HG03280 (cell line): ENCODE results near the gene JPH3.
"Not testable (repeated sequence)": the region's sequence is repeated elsewhere in the genome, so short reads cannot be mapped to it uniquely, and the experiment has no call there.

Experiments
- ATAC-seq: cut with Tn5 transposase; IDR thresholded peaks from one replicate; pipeline ENCODE4 v1.9.1; 2021; ENCODE audit warnings: mild to moderate bottlenecking, moderate library complexity; ENCODE audit not compliant: unreplicated experiment

The JPH3 gene

DNA sequence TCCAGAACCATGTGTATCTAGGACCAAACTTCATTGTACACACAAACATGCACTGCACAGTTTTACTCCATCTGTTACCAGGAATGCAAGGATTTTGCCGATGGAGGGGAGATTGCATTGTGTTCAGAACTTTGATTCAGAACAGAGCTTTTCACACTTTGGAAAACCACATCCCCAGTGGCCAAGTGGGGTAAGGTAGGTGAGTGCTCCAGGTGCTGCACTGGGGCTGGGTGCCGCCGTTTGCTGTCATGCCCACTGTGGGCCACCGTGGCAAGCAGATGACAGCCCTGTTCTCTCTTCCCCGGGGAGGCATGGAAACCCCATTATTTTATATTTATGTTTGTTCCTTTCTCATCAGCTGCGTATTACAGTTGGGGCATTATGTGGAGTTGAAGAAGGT is 29.3 kb upstream of the JPH3 start:
- no peak for ATAC-seq

DNA sequence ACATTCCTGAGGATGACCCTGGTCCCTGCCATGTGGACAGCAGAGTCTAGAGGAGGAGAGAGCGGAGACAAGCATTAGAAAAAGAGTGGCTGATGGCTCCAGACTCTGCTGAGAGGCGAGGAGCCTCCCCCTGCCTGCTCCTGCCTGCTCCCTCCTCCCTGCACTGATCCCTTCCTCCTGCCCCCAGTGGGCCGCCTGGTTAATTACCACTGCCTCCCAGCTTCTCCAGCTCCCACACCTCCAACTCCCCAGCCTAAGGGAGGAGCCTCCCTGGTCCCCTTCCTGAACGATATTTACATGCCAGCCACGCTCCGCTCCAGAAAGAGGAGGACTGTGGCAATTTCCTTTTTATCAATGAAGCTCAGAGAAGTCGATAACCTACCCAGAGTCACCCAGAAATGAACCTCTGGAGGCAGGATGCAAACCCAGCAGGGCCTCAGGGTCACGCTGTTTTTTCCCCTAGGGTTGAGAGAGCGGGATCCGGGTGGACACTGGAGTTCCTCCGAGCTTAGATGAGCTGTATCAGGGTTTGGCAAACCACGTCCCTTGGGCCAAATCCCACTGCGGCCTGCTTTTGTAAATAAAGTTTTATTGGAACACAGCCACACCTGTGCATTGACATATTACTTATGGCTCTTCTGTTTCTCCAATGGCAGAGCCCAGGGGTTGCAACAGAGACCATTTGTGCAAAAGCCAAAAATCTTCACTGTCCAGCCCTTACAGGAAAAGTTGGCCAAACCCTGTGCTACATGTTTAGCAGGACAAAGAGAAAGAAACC is 27.1 kb upstream of the JPH3 start:
- ATAC-seq, result no peak

DNA sequence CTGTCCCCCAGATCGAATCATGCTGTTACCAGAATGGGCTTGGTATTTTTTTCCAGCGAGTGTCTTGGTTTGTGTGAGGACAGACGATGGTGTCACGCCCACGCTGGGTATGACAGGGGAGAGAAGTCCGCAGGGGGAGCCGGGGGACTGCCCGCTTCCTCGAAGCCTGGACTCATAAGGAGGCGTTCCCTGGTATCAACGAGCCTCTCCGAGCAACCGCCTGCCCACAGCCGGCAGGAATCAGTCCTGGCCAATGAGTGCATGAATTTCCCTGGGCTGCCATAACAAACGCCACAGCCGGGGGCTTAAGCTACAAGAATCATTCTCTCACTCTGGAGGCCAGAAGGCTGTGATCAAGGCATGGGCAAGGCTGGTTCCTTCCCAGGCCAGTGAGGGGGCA is 26.1 kb upstream of the JPH3 start:
- ATAC-seq, result no peak

DNA sequence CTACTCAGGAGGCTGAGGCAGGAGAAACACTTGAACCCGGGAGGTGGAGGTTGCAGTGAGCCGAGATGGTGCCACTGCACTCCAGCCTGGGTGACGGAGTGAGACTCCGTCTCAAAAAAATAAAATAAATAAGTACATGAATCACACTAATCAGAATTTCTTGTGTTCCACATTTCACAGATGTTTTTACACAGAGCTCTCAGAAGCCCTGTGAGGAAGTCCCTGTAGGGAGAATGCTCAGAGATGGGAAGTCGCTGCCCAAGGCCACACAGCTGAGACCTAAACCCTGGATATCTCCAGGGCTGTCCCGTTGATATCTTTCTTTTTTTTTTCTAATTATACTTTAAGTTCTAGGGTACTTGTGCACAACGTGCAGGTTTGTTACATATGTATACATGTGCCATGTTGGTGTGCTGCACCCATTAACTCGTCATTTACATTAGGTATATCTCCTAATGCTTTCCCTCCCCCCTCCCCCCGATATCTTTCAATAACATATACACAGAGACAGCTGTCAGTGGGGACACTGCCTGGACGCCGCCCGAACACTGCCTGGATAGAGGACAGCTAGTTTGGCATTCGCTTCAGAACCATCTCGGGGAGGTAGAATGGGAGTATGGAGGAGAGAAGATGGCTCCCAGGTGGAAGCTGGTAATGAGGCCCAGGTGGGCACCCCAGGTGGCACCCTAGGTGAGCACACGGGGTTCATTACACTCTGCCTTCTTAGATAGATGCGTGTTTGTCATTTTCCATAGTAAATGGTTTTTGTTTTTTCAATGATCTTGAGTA is 24.0 kb upstream of the JPH3 start:
- not testable (repeated sequence) for ATAC-seq

DNA sequence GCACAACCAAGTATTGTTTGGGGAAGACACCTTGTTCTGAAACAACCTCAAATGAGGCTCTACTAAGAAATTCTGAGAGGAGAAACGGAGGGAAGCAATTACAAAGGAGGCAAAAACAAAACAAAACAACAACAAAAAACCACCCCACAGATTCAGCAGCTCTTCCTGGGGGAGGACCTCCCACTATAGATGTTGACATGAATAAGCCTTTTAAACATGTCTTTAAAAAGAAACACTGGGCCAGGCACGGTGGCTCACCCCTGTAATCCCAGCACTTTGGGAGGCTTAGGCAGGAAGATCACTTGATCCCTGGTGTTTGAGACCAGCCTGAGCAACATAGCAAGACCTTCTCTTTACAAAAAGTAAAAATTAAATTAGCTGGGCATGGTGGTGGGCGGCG is 22.6 kb upstream of the JPH3 start:
- no peak for ATAC-seq

DNA sequence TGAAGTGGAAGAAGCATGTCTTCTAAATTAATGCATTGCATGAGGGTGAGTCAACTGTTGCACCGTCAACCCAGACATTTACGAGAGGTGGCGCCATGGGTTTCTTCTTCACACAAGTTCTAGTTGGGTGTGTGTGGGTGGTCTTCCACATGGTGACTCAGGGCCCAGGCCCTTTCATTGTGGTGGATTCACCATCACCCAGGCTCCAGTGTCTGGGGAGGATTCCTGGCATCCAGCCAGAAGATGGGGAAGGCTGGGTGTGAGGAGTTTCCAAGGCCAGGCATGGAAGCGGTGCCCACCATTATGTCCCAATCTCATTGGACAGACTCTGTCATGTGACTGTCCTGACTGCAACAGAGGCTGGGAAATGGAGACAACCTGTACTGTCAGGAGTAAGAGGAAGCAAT is 21.4 kb upstream of the JPH3 start:
- ATAC-seq, result no peak

DNA sequence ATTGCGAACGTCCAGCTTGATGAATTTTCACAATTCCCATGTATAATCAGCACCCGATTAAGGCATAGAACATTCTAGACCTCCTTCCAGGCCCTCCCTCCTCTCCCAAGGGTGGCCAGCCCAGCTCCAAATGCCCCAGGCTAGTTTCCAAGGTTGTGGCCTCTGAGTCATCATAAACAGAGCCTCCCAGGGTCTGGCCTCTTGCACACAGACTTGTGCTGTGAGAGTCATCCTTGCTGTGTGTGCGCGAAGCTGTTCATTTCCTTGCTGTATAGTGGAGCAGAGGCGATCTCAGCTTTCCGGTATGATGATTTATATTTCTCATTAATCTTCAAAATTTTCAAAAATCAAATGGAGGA is 20.5 kb upstream of the JPH3 start:
- ATAC-seq, result no peak

DNA sequence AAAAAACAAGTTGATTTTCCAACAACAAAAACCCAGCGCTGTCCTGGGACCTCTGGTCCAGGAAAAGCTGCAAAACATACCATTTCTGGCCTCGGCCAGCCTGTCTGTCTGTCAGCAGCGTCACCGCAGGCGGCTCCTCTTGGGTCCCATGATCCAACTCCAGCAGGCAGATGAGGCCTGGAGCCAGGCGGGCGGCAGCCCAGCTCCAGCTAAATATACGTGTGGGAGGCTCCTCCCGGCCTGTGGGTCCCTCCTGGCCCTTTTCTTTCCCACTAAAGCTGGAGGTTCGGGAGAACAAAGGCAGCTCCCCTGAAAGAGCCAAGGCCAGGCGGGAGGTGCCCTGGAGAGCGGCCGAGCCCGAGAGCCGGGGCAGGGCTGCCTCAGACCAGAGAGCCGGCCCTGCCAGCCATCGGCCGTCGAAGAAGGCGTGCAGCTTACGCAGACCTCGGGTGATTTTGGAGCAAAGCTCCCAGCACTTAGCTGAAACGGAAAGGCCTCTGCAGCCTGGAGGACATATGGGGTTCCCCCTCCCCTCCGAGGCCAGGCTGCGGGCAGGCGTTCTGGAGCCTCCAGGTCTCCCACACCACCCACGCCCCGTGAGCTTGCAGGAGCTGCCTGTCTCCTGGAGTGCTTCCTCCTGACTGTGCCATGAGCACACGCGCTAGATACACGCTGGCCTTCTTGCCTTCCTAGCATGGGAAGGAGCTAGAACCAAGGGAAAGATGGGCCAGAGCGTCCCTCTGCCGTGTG is 19.9 kb upstream of the JPH3 start:
- no peak for ATAC-seq

DNA sequence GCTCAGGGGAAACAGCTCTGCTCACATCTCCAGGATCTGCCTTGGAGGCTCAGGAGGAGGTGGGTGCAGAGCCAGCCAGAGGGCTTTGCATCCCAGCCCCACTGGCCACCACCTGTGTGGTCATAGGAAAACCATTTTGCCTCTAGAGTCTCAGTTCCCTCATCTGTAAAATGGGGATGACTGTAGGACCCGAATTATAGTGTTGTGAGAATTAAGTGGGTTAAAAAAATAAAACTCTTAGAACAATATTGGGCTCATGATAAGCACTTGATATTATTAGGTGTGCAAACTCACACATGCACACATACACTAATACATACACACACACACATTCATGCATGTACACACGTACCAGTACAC is 19.4 kb upstream of the JPH3 start:
- ATAC-seq, result no peak

DNA sequence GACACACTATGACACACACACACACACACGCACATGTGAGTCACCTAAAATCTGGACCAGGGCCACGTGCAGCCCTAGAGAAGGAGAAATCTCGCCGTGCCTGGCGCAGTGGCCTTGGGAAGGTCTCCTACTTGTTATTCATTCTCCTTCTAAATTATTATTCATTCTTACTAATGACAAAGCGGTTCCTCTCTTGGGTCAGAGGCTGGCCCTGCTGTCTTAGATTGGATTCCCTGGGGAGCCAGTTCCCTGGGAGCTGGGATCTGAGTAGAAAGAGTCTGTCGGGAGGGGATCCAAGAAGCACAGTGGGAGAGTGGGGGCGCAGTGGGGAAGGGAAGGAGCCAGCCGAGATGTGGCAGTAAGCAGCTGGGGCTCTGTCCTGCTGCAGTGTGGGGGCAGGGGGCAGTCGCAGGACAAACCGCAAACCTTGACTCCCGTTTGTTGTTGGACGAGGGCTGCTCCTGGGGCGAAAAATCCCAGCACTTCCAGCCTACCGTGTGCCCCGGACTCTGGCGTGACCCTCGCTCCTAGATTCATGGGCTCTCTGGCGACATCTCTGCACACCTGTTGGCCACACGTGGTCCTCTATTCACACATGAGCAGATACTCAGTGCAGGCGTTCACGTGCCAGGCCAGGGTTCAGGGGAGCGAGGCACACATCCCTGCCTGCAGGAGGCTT is 18.7 kb upstream of the JPH3 start:
- no peak for ATAC-seq

DNA sequence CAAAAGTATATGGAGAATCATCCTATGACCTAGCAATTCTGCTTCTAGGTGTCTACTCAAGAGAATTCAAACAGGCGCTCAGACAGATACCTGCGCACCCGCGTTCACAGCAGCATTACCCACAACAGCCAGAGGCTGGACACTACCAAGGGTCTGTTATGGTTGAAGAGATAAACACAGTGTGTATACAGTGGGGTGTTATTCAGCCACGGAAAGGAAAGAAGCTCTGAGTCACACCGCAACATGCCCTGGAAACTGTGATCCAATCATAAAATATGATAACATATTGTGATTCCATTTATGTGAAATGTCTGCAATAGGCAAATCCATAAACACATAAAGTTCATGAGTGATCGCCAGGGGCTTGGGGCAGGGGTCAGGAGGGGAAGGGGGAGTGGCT is 18.0 kb upstream of the JPH3 start:
- ATAC-seq, result no peak

DNA sequence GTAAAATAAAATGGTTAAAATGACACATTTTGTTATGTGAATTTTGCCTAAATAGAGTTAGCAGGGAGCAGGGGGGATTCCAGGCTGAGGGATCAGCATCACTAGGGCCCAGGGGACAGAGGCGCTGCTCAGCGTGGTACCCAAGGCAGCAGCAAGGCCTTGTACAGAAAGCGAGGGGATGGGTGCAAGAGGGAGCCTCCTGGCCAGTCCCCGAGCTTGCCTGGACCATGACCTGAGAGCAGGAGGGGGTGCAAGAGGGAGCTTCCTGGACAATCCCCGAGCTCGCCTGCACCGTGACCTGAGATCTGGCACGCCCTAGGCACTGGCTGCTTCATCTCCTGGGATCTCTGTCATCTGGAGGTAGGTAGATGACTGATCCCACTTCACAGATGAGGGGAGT is 17.3 kb upstream of the JPH3 start:
- ATAC-seq, result no peak

DNA sequence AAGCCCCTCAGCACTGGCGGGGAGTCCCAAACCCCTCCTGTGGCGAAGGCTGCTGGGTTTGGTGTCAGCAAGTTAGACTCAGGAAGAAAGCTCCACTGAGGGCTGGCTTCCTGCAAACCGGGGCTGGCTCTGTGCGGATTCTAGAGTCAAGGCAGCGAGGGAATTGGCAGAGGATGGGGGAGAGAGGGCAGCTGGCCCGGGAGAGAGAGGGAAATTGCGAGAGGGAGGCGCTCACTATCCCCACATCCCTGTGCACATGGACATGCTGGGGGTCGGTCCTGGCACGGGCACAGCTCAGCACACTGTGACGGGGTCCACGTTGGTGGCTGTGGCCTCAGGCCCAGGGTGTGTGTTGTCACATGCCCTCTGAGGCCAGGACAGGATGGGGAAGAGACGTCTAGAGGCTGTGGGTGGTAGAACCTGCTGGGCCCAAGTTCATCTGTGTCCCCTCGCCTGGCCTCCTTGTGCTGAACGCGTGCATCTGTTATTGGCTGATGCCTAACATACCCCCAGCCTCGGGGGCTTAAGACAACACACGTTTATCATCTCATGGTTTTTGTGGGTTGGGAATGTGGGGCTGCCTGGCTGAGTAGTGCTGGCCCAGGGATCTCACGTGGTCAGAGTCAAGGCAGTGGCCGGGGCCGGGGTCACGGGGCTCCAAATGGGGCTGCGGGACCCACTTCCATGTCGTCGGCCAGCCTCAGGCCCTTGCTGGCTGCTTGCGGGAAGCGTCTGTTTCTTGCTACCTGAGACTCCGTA is 16.7 kb upstream of the JPH3 start:
- no peak for ATAC-seq

DNA sequence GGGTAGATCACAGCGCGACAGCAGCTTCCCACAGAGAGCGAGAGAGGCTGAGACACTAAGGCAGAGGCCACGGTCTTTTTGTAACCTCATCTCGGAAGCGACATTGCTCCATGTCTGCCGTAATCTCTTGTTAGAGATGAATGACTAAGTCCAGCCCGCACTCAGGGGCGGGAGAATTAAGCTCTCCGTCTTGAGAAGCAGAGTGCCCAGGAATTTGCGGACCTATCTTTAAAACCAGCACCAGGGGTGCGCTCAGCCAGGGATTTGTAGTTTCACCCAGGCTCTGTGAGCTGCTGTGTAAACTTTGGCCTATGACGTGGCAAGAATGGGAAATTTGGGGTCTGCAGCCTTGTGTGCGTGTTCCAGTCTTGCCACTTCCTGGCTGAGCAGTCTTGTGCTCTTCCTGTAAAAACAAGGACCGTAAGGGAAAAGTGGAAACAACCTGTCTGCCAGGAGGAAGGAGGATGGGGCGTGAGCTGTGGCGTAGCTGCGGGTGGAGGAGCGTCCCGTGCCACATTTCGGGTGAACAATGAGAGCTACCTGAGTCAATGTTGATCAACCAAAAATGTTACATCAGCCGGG is 16.0 kb upstream of the JPH3 start:
- ATAC-seq, result no peak

DNA sequence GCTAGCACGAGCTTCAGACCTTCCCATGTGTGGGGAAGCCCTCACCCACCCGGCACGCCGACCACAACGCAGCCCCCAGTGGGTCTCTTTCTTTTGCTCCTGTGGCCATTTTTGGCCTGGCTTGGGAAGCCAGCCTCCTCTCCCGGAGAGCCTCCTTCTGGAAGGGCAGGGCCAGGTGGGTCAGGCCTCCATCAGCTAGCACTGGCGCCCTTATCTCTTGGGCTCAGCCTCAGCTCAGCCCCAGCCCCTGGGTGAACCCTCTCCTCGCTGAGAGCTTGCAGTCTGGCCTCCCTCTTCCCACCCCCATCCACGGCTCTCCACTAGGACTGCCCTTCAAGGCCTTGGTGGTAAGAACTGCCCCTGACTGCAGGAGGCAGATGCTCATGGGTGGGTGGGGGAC is 14.7 kb upstream of the JPH3 start:
- ATAC-seq, result no peak

DNA sequence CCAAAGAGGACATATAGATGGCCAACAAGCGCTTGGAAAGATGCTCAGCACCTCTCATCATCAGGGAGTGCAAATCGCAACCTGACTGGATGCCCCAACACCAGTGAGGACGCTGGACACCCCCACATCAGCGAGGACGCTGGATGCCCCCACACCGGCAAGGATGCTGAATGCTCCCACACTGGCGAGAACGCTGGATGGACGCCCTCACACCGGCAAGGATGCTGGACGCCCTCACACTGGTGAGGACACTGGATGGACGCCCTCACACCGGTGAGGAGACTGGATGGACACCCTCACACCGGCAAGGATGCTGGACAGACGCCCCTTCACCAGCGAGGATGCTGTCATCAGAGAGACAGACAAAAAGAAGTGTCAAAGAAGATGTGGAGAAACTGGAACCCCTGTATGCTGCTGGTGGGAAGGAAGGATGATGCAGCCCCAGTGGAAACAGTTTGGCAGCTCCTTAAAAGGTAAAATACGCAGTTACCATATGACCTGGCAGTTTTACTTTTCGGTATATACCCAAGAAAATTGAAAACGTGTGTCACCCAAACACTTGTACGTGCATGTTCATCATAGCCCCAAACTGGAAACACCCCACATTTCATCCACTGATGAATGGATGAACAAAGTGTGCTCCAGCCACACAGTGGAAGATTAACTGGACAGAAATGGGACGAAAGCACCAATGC is 10.1 kb upstream of the JPH3 start:
- ATAC-seq, result no peak

DNA sequence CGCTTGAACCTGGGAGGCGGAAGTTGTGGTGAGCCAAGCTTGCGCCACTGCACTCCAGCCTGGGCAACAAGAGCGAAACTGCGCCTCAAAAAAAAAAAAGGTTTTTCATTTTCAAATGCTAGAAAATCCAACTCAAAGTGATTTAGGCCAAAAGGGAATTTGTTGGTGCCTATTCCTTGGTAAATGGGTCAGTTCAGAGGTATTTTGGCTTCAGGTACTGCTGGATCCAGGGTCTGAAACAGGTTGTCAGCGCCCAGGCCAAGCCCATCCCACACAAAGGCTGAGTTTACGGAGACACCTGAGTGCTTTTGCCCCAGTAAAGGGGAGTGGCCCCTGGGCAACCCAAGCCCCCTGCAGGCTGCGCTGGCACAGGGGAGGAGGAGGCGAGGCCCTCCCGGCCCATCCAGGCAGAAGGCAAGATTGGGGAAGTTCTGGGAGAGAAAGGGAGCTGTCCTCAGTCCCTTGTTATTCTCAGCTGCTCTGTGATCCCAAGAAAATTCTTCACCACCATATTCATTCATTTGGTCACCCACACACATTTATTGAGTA is 8.5 kb upstream of the JPH3 start:
- ATAC-seq, result no peak

DNA sequence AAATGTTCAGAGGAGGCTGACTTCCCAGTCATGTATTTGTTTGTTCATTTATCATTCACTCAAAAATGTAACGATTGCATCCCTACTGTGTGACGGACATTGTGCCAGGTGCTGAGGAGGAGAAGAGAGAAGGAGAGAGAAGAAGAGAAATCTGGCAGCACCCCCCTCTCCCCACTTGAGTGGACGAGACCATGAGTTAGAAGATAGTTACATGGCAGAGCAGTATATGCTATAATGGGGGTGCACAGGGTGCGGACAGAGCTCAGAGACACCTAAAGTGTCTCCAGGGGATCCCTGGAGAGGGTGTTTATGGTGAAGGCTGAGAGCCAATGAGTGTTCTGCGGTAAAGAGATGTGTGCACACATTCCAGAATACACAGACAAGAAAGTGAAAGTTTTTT is 6.6 kb upstream of the JPH3 start:
- ATAC-seq, result no peak

DNA sequence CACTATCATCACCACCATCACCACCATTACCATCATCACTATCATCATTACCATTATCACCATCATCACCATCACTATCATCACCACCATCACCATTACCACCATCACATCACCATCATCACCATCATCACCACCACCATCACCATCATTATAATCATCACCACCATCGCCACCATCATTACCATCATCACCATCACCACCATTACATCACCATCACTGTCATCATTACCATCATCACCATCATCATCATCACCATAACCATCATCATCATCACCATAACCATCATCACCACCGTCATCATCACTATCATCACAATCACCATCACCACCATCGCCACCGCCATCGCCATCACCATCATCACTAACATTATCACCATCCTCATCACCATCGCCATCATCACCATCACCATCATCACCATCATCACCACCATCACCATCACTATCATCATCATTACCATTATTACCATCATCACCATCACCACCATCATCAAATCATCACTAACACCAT is 4.9 kb upstream of the JPH3 start:
- no peak for ATAC-seq
